NB4 (cell line): Measurements from ENCODE around the gene SLC25A52.
A peak's percentile ranks its signal among the peaks of the same experiment; 100 is the strongest.
"Not testable (repeated sequence)": the region's sequence is repeated elsewhere in the genome, so short reads cannot be mapped to it uniquely, and the experiment has no call there.

Experiments used
- DNase-seq: peaks from one replicate; pipeline ENCODE4 v3.0.0; 2010; ENCODE audit warnings: low read depth
- H3K4me3 ChIP-seq: one replicate; pipeline ENCODE4 v1.5.1; 2011; ENCODE audit warnings: mild to moderate bottlenecking, low read depth, low read length, moderate library complexity
- MYC ChIP-seq: IDR thresholded peaks from 2 replicates; pipeline ENCODE4 v1.6.1; 2011; ENCODE audit warnings: low read depth, low read length
- POLR2A ChIP-seq: IDR thresholded peaks from 2 replicates; pipeline ENCODE4 v1.6.1; 2011; ENCODE audit warnings: mild to moderate bottlenecking; ENCODE audit not compliant: insufficient read length; ENCODE audit errors: extremely low read depth
- TF ChIP-seq, protein P1 (sequence below): IDR thresholded peaks from one replicate; pipeline ENCODE4 v1.5.1; 2012; ENCODE audit warnings: low read depth, low read length
- TF ChIP-seq, protein P2 (sequence below): IDR thresholded peaks from 2 replicates; pipeline ENCODE4 v1.6.1; 2011; ENCODE audit warnings: low read depth, low read length

SLC25A52 gene

DNA sequence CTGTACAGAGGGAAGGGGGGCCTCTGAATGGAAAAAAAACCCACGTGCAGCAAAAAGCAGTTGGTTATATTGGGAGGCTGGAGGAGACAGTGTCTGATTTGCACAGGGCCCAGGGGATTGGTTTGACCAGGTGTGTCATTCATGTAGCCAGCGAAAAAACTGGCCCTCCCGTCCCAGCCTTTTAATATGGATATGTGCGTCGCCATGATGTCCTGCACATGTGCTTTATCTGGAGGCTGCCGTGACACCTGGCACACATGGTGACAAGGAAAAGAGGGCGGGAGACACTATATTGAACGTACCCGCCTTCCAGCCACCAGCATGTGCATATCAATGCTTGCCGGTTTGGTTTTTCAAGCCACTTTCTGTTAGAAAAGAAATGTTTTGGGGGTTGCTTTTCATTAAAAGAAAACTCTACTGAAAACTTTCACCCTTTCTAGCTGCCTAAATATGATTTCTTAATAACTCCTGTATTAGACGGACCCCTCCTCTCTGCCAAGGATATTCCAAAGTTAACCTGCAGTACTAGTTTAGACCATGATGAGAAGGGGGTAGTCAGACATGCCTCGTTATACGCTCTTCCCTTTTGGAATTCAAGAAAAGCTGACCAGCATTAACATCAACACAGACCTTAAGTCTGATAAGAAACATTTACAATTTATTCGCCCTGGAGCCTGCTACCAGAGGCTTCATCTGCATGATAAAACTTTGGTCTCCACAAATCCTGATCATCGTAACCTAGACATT, 16.2 kb downstream of the SLC25A52 start:
- no peak overlapping the region for H3K4me3 ChIP-seq
- no peak for DNase-seq
- TF ChIP-seq, protein P1, sequence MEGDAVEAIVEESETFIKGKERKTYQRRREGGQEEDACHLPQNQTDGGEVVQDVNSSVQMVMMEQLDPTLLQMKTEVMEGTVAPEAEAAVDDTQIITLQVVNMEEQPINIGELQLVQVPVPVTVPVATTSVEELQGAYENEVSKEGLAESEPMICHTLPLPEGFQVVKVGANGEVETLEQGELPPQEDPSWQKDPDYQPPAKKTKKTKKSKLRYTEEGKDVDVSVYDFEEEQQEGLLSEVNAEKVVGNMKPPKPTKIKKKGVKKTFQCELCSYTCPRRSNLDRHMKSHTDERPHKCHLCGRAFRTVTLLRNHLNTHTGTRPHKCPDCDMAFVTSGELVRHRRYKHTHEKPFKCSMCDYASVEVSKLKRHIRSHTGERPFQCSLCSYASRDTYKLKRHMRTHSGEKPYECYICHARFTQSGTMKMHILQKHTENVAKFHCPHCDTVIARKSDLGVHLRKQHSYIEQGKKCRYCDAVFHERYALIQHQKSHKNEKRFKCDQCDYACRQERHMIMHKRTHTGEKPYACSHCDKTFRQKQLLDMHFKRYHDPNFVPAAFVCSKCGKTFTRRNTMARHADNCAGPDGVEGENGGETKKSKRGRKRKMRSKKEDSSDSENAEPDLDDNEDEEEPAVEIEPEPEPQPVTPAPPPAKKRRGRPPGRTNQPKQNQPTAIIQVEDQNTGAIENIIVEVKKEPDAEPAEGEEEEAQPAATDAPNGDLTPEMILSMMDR, result no peak
- TF ChIP-seq MYC, result no peak
- no peak for TF ChIP-seq POLR2A
- TF ChIP-seq, protein P2, sequence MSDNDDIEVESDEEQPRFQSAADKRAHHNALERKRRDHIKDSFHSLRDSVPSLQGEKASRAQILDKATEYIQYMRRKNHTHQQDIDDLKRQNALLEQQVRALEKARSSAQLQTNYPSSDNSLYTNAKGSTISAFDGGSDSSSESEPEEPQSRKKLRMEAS, result no peak

DNA sequence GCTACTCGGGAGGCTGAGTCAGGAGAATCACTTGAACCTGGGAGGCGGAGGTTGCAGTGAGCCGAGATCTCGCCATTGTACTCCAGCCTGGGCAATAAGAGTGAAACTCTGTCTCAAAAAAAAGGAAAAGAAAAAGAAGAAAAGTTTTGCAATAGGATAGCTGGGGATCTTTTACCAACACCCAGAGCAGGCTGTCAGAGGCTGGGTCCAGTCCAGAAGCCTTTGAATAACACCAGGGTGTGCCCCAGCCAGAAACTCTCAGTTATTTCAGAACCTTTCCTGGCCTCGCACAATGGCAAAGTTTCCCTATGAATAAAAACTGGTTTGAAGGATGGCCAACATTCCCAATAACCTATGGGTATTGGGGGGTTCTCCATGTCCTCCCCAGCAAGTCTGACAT, 17.1 kb downstream of the SLC25A52 start:
- H3K4me3 ChIP-seq, DNase-seq: not testable (repeated sequence)

DNA sequence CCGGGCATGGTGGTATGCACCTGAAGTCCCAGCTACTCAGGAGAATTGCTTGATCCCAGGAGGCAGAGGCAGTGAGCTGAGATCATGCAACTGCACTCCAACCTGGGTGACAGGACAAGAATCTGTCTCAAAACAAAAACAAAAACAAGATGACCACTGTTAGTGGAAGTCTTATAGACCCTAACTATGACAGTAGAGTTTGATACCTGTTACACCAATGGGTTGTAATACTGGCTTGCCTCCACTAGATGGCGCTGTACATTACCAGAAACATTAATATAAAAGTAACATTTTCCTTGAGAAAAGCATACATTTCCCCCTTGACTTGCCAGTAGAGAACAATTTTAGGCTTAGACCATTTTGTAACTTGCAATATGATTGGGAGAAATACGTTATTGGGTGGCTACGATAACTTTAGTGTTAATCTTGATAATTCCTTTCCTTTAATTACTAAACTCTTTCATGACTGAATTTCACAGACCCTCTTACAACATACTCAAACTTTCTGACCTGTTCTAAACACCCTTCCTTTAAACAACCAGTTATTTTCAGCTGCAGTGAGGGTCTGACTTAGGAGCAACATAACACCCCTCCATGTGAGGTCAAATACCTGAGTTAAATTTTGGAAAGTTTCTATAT, 19.5 kb downstream of the SLC25A52 start:
- no peak overlapping the region for H3K4me3 ChIP-seq
- TF ChIP-seq, protein P1, result peak; percentile 68
- TF ChIP-seq MYC (no peak), POLR2A (no peak)
- peak; percentile 63 for DNase-seq

DNA sequence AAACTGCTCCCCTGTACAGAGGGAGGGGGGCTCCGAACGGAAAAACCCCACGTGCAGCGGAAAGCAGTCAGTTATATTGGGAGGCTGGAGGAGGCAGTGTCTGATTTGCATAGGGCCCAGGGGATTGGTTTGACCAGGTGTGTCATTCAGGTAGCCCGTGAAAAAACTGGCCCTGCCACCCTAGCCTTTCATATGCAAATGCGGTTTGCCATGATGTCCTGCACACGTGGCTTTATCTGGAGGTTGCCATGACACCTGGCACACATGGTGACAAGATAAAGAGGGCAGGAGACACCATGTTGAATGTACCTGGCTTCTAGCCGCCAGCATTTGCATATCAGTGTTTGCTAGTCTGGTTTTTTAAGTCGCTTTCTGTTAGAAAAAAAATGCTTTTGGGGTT, 20.5 kb downstream of the SLC25A52 start:
- TF ChIP-seq, protein P1, result no peak
- TF ChIP-seq POLR2A (no peak), MYC (no peak)
- H3K4me3 ChIP-seq, result no peak overlapping the region
- no peak for DNase-seq

DNA sequence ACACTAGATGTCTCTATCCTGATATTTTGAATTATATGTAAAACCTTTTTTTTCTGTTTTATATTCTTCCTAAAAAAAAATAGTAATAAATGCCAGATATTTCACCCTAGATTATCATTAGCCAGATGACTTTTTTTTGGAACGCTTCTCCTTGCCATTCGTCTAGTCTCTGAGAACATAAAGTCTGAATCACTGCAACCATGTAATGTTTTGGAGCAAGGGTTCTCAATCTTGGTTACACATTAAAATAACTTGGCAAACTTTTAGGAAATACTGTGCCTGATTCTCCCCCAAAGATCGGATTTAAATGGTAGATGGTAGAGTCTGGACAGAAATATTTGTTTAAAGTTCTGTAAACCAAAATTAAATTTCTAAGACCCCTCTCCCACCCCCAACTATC, 21.0 kb downstream of the SLC25A52 start:
- no peak for DNase-seq
- TF ChIP-seq MYC (no peak), POLR2A (no peak)
- TF ChIP-seq, protein P1, result no peak
- TF ChIP-seq, protein P2, result no peak
- H3K4me3 ChIP-seq, result no peak overlapping the region

DNA sequence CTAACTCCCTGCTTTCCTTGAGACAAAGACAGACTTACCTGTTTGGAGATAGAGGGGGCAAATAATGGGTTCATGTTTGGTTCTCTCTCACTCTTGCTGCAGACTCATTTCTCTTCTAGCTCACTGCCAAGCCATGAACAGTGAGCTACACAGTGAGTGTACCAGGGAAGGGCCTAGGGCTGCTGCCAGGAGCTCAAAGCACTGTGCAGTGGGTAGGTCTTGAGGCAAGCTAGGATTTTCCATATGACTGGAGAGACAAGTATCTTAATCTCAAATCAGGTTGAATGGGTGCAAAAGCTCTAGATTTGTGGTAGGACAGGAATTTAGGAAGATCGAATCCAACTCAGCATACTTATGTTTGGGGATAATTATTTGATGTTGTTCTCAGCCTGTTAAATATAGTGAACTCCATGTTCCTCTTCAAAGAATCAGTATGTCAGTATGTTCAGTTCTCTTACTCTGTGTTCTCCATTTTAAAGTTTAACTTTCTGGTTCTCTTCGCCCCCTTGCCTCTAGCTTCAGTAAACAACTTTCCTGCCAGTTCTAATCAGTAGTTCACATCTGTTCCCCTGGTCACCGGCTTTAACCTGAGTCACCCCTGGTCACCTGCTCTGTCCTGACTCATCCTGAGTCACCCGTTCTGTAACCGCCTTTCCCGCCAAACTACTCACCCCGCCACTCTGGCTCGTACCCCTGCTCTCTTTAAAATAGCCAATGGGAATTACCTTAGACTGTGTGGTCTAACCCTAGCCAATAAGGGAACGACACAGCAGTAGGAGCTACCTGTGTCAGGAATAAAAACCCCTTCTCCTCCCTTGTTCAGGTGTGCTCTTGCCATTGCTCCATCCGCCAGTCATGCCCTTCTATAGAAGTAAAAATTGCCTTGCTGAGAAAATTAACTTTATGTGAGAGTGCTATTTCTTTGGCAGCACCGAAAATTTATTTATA, 21.9 kb downstream of the SLC25A52 start:
- H3K4me3 ChIP-seq, result no peak overlapping the region
- peak; percentile 9 for DNase-seq
- TF ChIP-seq, protein P1, result no peak
- TF ChIP-seq POLR2A (no peak), MYC (no peak)
- TF ChIP-seq, protein P2, result no peak
